Measurements from ENCODE around the gene DENND1A.

DENND1A gene

GRCh38 chr9:123615381-123615780 is 314.5 kb downstream of the DENND1A start:
- no peak for DNase-seq (ENCODE audit: low read depth)

GRCh38 chr9:123614306-123615263 is 315.3 kb downstream of the DENND1A start:
- DNase-seq (ENCODE audit: low read depth), result no peak

GRCh38 chr9:123611226-123611625 is 318.7 kb downstream of the DENND1A start:
- no peak for DNase-seq (ENCODE audit: low read depth)

GRCh38 chr9:123609844-123610243 is 320.1 kb downstream of the DENND1A start:
- DNase-seq (ENCODE audit: low read depth), result no peak

- DNase-seq (ENCODE audit: low read depth), result no peak
These were observed 321.8 kb downstream of the DENND1A start for GRCh38 chr9:123608104-123608503.

GRCh38 chr9:123607479-123607878 is 322.4 kb downstream of the DENND1A start:
- DNase-seq (ENCODE audit: low read depth), result no peak

- no peak for DNase-seq (ENCODE audit: low read depth)
These were observed 323.8 kb downstream of the DENND1A start for GRCh38 chr9:123606141-123606540.

GRCh38 chr9:123605286-123605685 is 324.6 kb downstream of the DENND1A start:
- DNase-seq (ENCODE audit: low read depth), result no peak

- no peak for DNase-seq (ENCODE audit: low read depth)
These were observed 325.1 kb downstream of the DENND1A start for GRCh38 chr9:123604861-123605260.

- no peak for DNase-seq (ENCODE audit: low read depth)
These were observed 328.1 kb downstream of the DENND1A start for GRCh38 chr9:123601828-123602227.

- no peak for DNase-seq (ENCODE audit: low read depth)
These were observed 330.1 kb downstream of the DENND1A start for GRCh38 chr9:123599781-123600180.

- DNase-seq (ENCODE audit: low read depth), result no peak
These were observed 331.9 kb downstream of the DENND1A start for GRCh38 chr9:123597876-123598556.

GRCh38 chr9:123597048-123597447 is 332.9 kb downstream of the DENND1A start:
- DNase-seq (ENCODE audit: low read depth), result no peak

GRCh38 chr9:123591283-123591682 is 338.6 kb downstream of the DENND1A start:
- DNase-seq (ENCODE audit: low read depth), result no peak

GRCh38 chr9:123590499-123590898 is 339.4 kb downstream of the DENND1A start:
- no peak for DNase-seq (ENCODE audit: low read depth)

- no peak for DNase-seq (ENCODE audit: low read depth)
These were observed 340.3 kb downstream of the DENND1A start for GRCh38 chr9:123589361-123590239.

GRCh38 chr9:123586275-123586674 is 343.7 kb downstream of the DENND1A start:
- no peak for DNase-seq (ENCODE audit: low read depth)

- DNase-seq (ENCODE audit: low read depth), result no peak
These were observed 345.4 kb downstream of the DENND1A start for GRCh38 chr9:123584202-123585176.

GRCh38 chr9:123583646-123584045 is 346.3 kb downstream of the DENND1A start:
- no peak for DNase-seq (ENCODE audit: low read depth)

GRCh38 chr9:123571240-123571639 is 358.7 kb downstream of the DENND1A start:
- no peak for DNase-seq (ENCODE audit: low read depth)

Measured in stimulated activated CD8-positive, alpha-beta memory T cell treated with anti-CD3 and anti-CD28 coated beads, Interleukin-12 subunit alpha, Interleukin-12 subunit beta, amount 100 ng/mL, for 4 hours (primary cell).